ENCODE results near the gene COQ8A. TPM values are rescaled to one million over a fixed set of nuclear protein-coding genes. Genes with fewer than 3 reads are reported as not detected.

COQ8A gene
- total and polyA plus RNA-seq, 2 experiments from 2014 or later = 25.2 to 37.4 TPM

- Mint-ChIP-seq H3K4me1 (no peaks in the 10 kb centered on the region; the same call in 2 of the 3 replicates), H3K4me3 (no peak overlapping the region), H3K9me3 (no peaks in the 10 kb centered on the region), H3K27ac (no peak overlapping the region), H3K27me3 (ENCODE audit: insufficient read depth, low read depth, poor library complexity) (peaks cover 8% of the 10 kb centered on the region), H3K36me3 (ENCODE audit: low read depth) (peaks cover 34% of the 10 kb centered on the region)
- H3K79me2 ChIP-seq (replicated peaks; ENCODE audit: insufficient read depth) = no peaks in the 10 kb centered on the region
- TF ChIP-seq EZH2phosphoT487 (IDR thresholded peaks at IDR 0.05; ENCODE audit: unreplicated experiment) (no peak), EZH2 (IDR thresholded peaks at IDR 0.05; ENCODE audit: low read depth, unreplicated experiment) (no peak), STAT1 (IDR thresholded peaks at IDR 0.05; ENCODE audit: unreplicated experiment) (no peak), POLR2AphosphoS5 (IDR thresholded peaks at IDR 0.05; ENCODE audit: low read depth) (no peak), ETS1 (IDR thresholded peaks at IDR 0.05) (no peak), JUNB (IDR thresholded peaks at IDR 0.05; ENCODE audit: unreplicated experiment) (no peak), CREB1 (CRISPR knock-in tag; IDR thresholded peaks at IDR 0.05; ENCODE audit: low read depth) (no peak), REST (IDR thresholded peaks at IDR 0.05; ENCODE audit: unreplicated experiment) (no peak), ZNF462 (CRISPR knock-in tag; IDR thresholded peaks at IDR 0.05) (no peak), NANOG (IDR thresholded peaks at IDR 0.05; ENCODE audit: borderline replicate concordance) (no peak), CTCF (conservative IDR thresholded peaks at IDR 0.05; ENCODE audit: low read depth in 2 of 2) (no peak), ZNF114 (CRISPR knock-in tag; IDR thresholded peaks at IDR 0.05) (no peak), ZNF331 (CRISPR knock-in tag; IDR thresholded peaks at IDR 0.05; ENCODE audit: low read depth) (no peak)
- H3K27me3 ChIP-seq (ENCODE audit: insufficient read depth) = no peaks in the 10 kb centered on the region
- H3K36me3 ChIP-seq (ENCODE audit: insufficient read depth) = no peaks in the 10 kb centered on the region
- no peaks in the 10 kb centered on the region for H3F3A ChIP-seq (replicated peaks; ENCODE audit: low read depth)
- ATAC-seq = no peak
- H4K20me1 ChIP-seq (replicated peaks; ENCODE audit: insufficient read depth) = no peaks in the 10 kb centered on the region; the same call in 1 of the 2 replicates
- no peaks in the 10 kb centered on the region for H3K9me2 ChIP-seq (ENCODE audit: insufficient read depth)
- DNase-seq (ENCODE audit: low spot score) = peak; percentile 23
- no peaks in the 10 kb centered on the region for H3K4me1 ChIP-seq (ENCODE audit: insufficient read depth)
- H3K4me2 ChIP-seq = no peak overlapping the region
- H2AFZ ChIP-seq = no peak overlapping the region
- no peak overlapping the region for H3K27ac ChIP-seq (ENCODE audit: low read depth)
- H3K4me3 ChIP-seq = no peak overlapping the region
Observed at GRCh38 chr1:226890331-226891108, 49.6 kb upstream of the COQ8A start.
